Measurements from ENCODE around the gene TBC1D22A. TPM values are rescaled to one million over a fixed set of nuclear protein-coding genes. Genes with fewer than 3 reads are reported as not detected.

TBC1D22A gene
- total and polyA plus RNA-seq, 8 donors, result 13.3 to 53.1 (median 21.5) TPM

DNA sequence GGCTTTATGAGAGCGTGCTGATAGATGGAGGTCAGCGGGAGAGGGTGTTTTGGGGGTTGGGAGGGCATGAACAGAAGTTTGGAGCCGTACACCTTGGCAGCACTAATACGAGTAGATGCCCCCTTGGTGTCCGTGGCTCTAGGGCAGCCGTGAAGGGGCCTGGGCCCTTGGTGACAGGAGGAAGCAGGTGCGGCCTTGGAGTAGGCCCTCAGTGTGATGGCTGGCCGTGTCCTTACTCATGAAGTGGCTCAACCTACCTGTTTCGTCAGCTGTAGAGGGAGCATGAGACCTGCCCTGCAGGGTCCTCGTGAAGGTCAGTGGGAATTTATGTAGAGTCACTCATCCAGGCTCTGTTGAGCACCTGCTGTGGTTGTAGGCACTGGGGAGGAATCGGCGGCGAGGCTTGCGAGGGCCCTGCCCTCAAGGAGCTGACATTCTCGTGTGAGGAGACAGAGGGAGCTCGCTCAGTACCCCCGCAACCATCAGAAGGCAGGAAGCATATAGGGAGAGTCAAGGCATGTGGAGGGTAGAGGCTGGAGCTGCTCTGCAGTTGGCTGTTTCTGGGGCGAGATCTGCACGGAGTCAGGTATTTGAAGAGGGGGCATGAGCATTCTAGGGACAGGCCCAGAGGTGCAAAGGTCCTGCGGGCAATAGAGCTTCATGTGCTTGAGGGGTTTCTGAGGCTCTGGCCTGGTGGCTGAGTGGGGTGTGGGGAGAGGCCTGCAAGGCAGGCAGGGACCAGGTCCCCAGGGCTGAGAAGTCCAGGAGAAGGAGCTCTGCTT, 39.6 kb downstream of the TBC1D22A start:
- Histone ChIP-seq H3K27ac (no peak overlapping the region), H3K4me3 (no peak overlapping the region), H3K36me3 (peaks cover 40 to 86% (median 63%) of the 10 kb centered on the region in 4 donors), H3K27me3 (no peaks in the 10 kb centered on the region), H3K4me1 (peaks cover 8 to 25% (median 16%) of the 10 kb centered on the region in 4 donors), H3K9me3 (no peaks in the 10 kb centered on the region)
- WGBS, 5 donors, result 92 to 96% (median 94%) methylated on average over 19 to 20 of the region's 20 CpGs
- TF ChIP-seq EP300 (IDR thresholded peaks at IDR 0.05) (no peak), POLR2AphosphoS5 (IDR thresholded peaks at IDR 0.05) (no peak), POLR2A (IDR thresholded peaks at IDR 0.05) (no peak)
- TF ChIP-seq, protein P1, sequence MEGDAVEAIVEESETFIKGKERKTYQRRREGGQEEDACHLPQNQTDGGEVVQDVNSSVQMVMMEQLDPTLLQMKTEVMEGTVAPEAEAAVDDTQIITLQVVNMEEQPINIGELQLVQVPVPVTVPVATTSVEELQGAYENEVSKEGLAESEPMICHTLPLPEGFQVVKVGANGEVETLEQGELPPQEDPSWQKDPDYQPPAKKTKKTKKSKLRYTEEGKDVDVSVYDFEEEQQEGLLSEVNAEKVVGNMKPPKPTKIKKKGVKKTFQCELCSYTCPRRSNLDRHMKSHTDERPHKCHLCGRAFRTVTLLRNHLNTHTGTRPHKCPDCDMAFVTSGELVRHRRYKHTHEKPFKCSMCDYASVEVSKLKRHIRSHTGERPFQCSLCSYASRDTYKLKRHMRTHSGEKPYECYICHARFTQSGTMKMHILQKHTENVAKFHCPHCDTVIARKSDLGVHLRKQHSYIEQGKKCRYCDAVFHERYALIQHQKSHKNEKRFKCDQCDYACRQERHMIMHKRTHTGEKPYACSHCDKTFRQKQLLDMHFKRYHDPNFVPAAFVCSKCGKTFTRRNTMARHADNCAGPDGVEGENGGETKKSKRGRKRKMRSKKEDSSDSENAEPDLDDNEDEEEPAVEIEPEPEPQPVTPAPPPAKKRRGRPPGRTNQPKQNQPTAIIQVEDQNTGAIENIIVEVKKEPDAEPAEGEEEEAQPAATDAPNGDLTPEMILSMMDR (IDR thresholded peaks at IDR 0.05), result no peak
- DNase-seq, result no peak
- intact Hi-C loops (cut with DNase I; ENCODE audit: low total_unique reads), result no loop called here

DNA sequence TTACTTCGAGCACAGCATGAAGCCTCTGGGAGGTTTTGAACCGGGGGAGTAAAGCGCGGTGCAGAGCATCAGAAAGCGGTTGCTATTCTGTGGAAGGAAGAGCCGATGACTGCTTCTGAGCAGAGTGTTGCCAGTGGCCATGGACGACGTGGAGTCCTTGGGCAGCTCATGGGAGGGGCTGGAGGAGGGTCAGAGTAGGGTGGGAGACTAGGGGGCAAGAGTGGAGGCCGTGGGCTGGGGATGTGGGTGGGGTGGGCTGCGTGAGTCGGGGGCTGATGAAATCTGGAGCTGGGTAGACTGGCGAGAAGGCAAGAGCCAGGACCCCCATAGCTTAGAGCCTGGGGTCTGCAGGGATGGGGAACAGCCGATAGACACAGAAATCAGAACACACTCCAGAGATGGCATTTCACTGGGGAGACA, 40.2 kb downstream of the TBC1D22A start:
- TF ChIP-seq POLR2A (IDR thresholded peaks at IDR 0.05) (no peak), EP300 (IDR thresholded peaks at IDR 0.05) (no peak), POLR2AphosphoS5 (IDR thresholded peaks at IDR 0.05) (no peak)
- TF ChIP-seq, protein P1 (IDR thresholded peaks at IDR 0.05), result no peak
- DNase-seq, result no peak
- intact Hi-C loops (cut with DNase I; ENCODE audit: low total_unique reads), result no loop called here
- no peaks in the 10 kb centered on the region for H3K9me3 ChIP-seq
- WGBS, 5 donors, result 84 to 91% (median 89%) methylated on average over 13 of the region's 13 CpGs
- H3K4me3 ChIP-seq, result no peak overlapping the region
- H3K27ac ChIP-seq, result no peak overlapping the region
- H3K4me1 ChIP-seq, result peaks cover 8 to 25% (median 16%) of the 10 kb centered on the region in 4 donors
- no peaks in the 10 kb centered on the region for H3K27me3 ChIP-seq
- peaks cover 34 to 86% (median 63%) of the 10 kb centered on the region in 4 donors for H3K36me3 ChIP-seq

DNA sequence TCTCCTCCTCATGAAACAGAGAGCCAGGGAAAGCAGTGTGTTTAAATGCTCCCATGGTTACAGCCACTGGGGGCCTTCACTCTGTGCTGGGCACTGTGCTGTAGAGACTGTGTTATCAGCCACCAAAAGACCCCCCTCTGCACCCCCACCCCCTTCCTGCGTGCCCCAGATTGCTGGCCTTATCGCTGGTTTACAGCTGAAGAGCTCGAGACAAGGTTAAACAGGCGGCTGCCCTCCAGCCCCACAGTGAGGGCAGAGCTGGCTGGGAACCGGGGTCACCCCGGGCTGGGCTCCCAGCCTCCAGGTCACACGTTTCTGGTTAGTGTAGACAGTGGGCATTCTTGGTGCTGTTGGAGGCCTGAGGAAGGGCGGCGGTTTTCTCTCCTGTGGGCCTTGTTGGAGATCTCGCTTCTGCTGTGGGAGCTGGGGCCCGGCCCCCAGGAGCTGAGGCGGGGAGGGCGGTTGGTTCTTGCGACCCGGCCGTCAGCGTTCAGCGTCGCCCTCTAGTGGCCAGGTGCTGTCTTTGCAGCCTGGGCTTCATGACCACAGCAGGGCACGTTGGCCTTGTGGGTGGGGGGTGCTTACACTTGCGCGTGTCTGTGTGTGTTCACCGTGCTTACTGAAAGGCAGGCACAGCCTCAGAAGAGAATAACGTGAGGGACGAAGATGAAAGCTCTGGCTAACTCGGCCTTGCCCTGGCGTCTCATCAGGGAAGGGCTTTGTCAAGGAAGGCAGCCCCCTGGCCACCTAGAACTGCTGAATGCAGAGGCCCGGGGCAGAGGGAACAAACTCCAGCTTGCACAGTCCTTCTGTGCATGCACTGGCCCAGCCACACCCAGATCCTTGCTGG, 40.8 kb downstream of the TBC1D22A start:
- Histone ChIP-seq H3K4me3 (peak overlapping the region in 1 of 4 donors; percentile 12), H3K9me3 (no peaks in the 10 kb centered on the region), H3K4me1 (peaks cover 7 to 22% (median 16%) of the 10 kb centered on the region in 4 donors), H3K27me3 (no peaks in the 10 kb centered on the region), H3K27ac (no peak overlapping the region), H3K36me3 (peaks cover 28 to 83% (median 57%) of the 10 kb centered on the region in 4 donors)
- TF ChIP-seq, protein P1 (IDR thresholded peaks at IDR 0.05), result peak in 5 of 7 experiments; percentile 84 to 96 (median 94)
- TF ChIP-seq EP300 (IDR thresholded peaks at IDR 0.05), result no peak
- TF ChIP-seq POLR2AphosphoS5 (IDR thresholded peaks at IDR 0.05), result no peak
- TF ChIP-seq POLR2A (IDR thresholded peaks at IDR 0.05), result no peak
- WGBS, 5 donors, result 18 to 31% (median 21%) methylated on average over 14 to 28 of the region's 28 CpGs
- DNase-seq, result peak; percentile 72 to 87
- intact Hi-C loops (cut with DNase I; ENCODE audit: low total_unique reads), result no loop called here

DNA sequence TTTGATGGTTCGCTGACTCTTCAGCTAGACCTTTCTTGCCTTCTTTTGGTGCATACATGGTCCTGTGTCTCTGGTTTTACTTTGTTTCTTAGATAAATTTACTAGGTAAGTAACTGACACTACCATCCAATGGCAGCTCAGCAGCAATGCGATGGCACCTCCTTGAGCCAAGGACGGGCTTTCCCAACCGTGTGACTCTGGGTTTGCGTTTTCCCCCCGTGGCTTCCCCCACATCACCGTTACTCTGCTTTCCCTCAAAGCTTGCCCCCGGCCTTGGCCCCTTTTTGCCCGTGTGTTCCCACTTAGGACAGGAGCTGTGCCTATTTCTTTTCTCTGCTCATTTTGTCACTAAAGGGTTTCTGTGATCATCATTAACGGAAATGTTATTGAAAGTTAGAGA, 41.5 kb downstream of the TBC1D22A start:
- no peak for DNase-seq
- Histone ChIP-seq H3K27ac (no peak overlapping the region), H3K9me3 (no peaks in the 10 kb centered on the region), H3K4me1 (peaks cover under 1 to 15% (median 12%) of the 10 kb centered on the region in 4 donors), H3K27me3 (no peaks in the 10 kb centered on the region), H3K36me3 (peaks cover 22 to 82% (median 59%) of the 10 kb centered on the region in 4 donors), H3K4me3 (no peak overlapping the region)
- TF ChIP-seq POLR2AphosphoS5 (IDR thresholded peaks at IDR 0.05) (no peak), POLR2A (IDR thresholded peaks at IDR 0.05) (no peak), EP300 (IDR thresholded peaks at IDR 0.05) (no peak)
- TF ChIP-seq, protein P1 (IDR thresholded peaks at IDR 0.05), result no peak
- intact Hi-C loops (cut with DNase I; ENCODE audit: low total_unique reads), result no loop called here
- 82 to 92% (median 84%) methylated on average over 10 of the region's 10 CpGs for WGBS, 5 donors
